Left renal pelvis (tissue), 4 donors: ENCODE data around the gene C6. TPM values are rescaled to one million over a fixed set of nuclear protein-coding genes. Genes with fewer than 3 reads are reported as not detected.
A peak's percentile ranks its signal among the peaks of the same experiment; 100 is the strongest.
"Not testable (repeated sequence)": the region's sequence is repeated elsewhere in the genome, so short reads cannot be mapped to it uniquely, and the experiment has no call there.

Experiments used
- DNase-seq, 4 donors: peaks; one replicate each; pipeline ENCODE4 v3.0.0-alpha.2; 2013; ENCODE audit warnings: low read depth in 4 of 4, low spot score in 3 of 4
- polyA plus RNA-seq, 4 donors: library from polyadenylated mRNA; unstranded; fragments of 120-200 nt; gene quantifications; one replicate each; pipeline ENCODE4 v1.2.1, GENCODE V29; 2013; ENCODE audit not compliant: insufficient read length in 4 of 4

C6 gene
- polyA plus RNA-seq, 4 donors = 0.44 to 3.4 (median 2.3) TPM

DNA sequence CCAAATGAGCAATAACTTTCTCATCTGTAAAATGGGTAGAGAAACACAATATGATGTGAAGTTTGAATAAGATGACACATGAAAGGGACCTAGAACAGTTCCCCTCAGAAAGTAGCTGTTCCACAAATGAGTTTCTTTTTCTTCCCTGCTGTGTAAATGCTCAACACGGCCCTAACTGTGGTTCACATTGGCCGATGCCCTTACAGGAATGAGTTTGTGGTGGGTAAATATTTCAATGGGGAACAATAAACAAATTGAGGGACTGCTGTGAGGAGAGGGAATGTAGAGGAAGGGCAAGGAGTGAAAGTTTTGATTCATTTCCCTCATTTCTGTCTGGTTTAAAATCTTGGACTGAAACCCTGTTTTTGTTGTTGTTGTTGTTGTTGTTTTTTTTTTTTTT, 12.8 kb downstream of the C6 start:
- DNase-seq = no peak

DNA sequence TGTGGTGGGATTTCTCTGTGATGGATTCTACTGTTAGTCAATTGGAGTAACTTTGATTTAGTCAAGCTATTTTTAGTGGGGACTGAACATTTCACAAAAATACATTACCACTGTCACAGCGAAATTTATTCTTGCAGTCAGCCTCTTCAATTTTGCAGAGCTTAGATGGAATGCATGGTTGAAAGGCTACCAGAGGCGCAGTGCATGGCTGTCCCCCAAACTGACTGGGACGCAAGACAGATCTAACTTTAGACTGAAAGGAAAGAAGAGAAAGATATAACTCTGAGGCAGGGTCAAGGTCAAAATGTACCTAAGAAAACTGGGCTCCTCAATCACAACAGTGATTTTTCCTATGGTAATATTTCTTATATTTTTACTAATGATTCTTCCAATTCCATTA, 13.7 kb downstream of the C6 start:
- DNase-seq = no peak

DNA sequence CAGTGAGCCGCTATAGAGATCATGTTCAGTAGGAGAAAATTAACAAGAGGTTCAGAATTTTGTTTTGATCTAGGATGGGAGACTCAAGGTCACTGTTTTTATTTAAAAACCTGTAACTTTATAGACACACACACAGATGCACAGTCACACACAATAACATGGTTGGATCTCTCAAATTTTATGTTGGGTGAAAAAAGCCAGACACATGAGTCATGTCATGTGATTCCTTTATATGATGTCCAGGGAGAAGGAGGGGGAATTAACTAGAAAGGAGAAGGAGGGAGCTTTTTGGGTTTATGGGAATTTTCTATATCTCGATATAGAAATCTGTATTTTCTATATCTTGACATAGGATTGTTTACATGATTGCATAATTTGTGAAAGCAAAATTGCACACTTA, 17.1 kb downstream of the C6 start:
- DNase-seq = no peak

DNA sequence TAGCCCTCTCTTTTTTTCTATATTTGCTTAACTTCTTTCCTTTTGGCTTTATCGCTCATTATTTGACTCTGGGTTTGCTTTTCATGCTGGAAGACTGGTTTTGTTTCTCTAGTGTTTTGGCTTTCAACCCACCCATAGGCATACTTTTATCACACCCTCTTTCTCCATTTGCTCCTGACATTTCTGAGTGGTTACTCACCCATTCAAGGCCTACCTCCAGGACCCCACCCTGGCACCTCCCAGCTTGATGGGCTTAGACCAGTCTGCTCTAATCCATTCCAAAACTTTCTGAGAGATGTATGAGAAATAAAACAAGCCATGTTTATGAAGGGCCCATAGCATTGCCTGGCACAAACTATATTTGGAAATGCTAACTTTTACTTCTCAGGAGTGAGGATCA, 18.1 kb downstream of the C6 start:
- no peak for DNase-seq

DNA sequence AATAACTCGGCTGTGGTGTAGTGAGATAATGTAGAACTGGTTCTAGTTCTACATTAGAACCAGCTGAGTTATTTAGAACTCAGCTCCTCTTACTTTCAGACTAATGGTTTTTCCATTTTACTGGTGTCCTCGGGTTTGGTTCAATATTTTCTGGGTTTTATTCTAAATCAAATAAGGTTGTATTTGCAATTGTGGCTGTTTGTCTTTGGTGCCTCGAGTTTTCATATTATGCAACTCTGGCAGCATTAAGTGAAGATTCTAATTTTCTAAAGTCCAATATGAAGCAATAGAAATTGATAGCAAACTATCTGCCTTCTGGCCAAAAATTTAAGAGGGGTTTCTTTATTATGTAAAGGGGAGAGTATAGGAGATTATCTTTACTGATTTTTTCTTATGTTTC, 19.0 kb downstream of the C6 start:
- DNase-seq = no peak

GRCh38 chr5:41193456-41194205, 19.7 kb downstream of the C6 start:
- DNase-seq = peak; percentile 54 to 61 (median 56)

GRCh38 chr5:41191249-41191648, 22.1 kb downstream of the C6 start:
- DNase-seq = no peak

DNA sequence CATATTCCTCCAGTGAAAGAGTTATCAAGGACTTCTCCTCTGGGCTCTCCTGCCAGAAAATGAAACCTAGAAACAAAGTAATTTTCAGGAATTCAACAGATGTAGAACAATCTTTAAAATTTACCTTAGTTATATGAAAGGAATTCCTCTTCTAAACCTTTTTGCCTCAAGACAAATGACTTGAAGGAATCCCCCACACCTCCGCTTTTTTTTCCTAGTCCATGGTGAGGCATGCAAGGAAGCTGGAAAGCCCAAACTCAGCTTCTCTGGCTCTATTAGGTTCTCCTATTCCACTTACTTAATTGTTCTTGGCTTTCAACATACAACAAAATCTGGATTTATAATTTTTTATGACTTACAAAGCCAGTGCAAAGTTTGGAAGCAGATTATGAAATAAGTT, 27.2 kb downstream of the C6 start:
- no peak for DNase-seq

GRCh38 chr5:41183331-41183730, 30.0 kb downstream of the C6 start:
- not testable (repeated sequence) for DNase-seq

DNA sequence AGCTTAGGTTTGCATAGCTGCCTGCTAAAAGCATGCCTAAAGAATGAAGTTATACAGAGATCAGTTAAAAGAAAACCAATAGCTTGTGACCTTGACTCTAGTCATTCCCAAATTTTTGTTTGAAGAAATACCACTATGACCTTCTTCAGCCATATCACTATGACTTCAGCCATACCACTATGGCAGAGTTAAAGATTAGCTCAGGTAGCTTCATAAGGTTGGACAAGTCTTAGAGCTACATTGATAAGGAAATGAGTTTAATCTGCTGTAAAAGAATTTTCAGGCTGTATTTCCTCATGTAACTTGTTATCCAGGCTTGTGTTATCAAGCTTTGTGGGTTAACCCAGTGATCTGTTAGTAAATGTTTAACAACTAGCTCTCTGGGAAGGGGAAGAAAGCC, 30.7 kb downstream of the C6 start:
- DNase-seq = no peak

- no peak for DNase-seq
These were observed 31.4 kb downstream of the C6 start for GRCh38 chr5:41181691-41182564.

DNA sequence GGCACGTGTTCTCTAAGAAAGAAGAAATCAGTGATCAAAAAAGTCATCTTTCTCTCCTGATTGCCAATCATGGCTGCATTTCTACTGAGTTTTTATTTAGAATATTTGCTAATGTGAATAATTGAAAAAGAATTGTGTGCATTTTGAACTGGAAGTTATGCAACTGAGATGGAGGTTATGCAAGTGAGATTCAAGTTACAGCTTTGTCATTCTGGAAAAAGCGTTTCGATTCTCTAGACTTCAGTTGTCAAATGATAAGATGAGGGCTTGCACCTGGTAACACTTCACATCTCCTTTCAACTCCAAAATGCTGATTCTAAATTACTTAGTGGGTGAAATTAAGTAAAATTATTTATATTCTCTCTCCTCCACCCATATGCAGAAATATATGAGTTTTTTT, 36.4 kb downstream of the C6 start:
- no peak for DNase-seq

DNA sequence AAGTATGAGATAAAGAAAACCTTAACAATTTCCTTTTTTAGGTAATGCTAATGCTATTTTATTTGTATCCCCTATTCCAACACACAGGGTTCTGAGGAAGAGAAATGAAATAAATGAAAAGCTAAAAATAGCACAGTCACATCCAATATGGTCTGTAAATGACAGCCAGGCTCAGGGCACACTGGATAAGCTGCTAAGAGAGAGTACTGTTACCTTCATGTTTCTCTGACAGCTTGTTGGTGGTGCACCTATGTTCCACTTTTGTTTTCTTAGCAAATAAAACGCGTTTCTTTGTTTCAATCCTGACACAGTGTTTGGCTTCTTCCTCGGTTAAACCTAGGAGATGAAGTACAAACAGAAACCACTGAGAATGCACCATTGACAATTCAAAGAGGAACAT, 41.3 kb downstream of the C6 start:
- no peak for DNase-seq

DNA sequence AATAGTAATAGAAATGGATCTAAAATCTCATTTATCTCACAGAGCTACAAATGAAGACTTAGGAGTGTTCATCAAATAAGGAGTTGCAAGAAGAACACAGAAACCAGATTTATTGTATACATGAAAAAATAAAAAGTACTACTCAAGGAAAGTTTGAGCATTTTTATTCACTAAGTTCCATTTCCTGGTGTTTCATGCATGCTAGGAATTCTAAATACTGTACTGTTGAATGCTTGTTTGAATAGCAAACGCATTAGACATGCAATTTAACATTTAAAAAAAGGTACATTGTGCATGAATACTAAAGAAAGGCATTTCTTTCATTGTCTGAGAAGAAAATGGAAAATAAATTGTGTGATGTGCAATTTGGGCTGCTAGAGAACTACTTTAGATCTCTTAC, 52.1 kb downstream of the C6 start:
- DNase-seq = no peak

- no peak for DNase-seq
These were observed 55.9 kb downstream of the C6 start for GRCh38 chr5:41157272-41157894.

GRCh38 chr5:41156739-41157138, 56.6 kb downstream of the C6 start:
- no peak for DNase-seq

GRCh38 chr5:41154491-41154890, 58.8 kb downstream of the C6 start:
- DNase-seq = no peak

GRCh38 chr5:41151564-41151963, 61.8 kb downstream of the C6 start:
- DNase-seq = no peak

GRCh38 chr5:41148448-41148847, 64.9 kb downstream of the C6 start:
- DNase-seq = no peak

GRCh38 chr5:41145306-41145705, 68.0 kb downstream of the C6 start:
- no peak for DNase-seq

DNA sequence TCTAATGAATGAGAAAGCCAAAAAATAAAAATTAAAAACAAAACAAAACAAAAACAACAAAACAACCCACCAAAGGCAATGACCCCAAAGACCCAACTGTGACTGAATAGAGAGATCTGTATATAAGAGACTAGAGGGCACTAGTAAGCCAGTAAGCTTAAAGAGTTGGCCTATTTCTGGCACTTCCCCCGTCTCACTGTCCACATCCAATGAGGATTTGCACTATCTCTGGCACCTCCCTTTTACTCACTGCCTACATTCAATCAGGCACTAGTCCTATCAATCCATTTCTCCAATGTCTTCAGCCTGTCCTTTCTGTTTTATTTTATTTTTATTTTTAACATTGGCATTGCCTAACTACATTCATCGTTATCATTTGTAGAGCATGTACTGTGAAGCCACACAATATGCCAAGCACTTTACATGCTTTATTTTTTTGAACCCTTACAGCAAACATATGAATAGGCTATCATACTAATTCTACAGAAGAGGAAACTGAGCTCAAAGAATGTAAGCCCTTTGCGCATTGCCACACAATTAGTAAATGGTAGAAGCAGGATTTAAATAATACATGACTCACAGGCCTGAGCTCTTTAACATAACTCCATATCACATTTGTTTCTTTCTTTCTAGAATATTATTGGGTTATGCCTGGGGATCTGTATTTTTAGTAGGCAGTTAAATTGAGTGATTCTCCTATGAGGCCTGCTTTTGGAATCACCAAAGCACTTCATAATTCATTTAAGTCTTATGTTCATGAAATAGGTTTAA, 70.0 kb downstream of the C6 start:
- no peak for DNase-seq
